Measurements from ENCODE around the gene TNS3.
A peak's percentile ranks its signal among the peaks of the same experiment; 100 is the strongest.
"Not testable (repeated sequence)": the region's sequence is repeated elsewhere in the genome, so short reads cannot be mapped to it uniquely, and the experiment has no call there.

TNS3 gene

GRCh38 chr7:47552621-47553020 is 29.3 kb downstream of the TNS3 start:
- DNase-seq: no peak
- TF ChIP-seq POLR2A (IDR thresholded peaks at IDR 0.05; ENCODE audit: low read length): no peak
- no peak for TF ChIP-seq GATA1 (IDR thresholded peaks at IDR 0.05; ENCODE audit: low read depth, low read length)

GRCh38 chr7:47551668-47552440 is 30.1 kb downstream of the TNS3 start:
- no peak for TF ChIP-seq GATA1 (IDR thresholded peaks at IDR 0.05; ENCODE audit: low read depth, low read length)
- TF ChIP-seq POLR2A (IDR thresholded peaks at IDR 0.05; ENCODE audit: low read length): no peak
- DNase-seq: no peak

- TF ChIP-seq POLR2A (IDR thresholded peaks at IDR 0.05; ENCODE audit: low read length) (no peak), GATA1 (IDR thresholded peaks at IDR 0.05; ENCODE audit: low read depth, low read length) (no peak)
- DNase-seq: no peak
Observed at GRCh38 chr7:47550788-47551470, 31.0 kb downstream of the TNS3 start.

GRCh38 chr7:47549916-47550315 is 32.0 kb downstream of the TNS3 start:
- no peak for TF ChIP-seq POLR2A (IDR thresholded peaks at IDR 0.05; ENCODE audit: low read length)
- TF ChIP-seq GATA1 (IDR thresholded peaks at IDR 0.05; ENCODE audit: low read depth, low read length): no peak
- no peak for DNase-seq

- TF ChIP-seq POLR2A (IDR thresholded peaks at IDR 0.05; ENCODE audit: low read length) (no peak), GATA1 (IDR thresholded peaks at IDR 0.05; ENCODE audit: low read depth, low read length) (no peak)
- no peak for DNase-seq
Observed at GRCh38 chr7:47549397-47549796, 32.5 kb downstream of the TNS3 start.

GRCh38 chr7:47548546-47548945 is 33.4 kb downstream of the TNS3 start:
- TF ChIP-seq POLR2A (IDR thresholded peaks at IDR 0.05; ENCODE audit: low read length): no peak
- no peak for TF ChIP-seq GATA1 (IDR thresholded peaks at IDR 0.05; ENCODE audit: low read depth, low read length)
- no peak for DNase-seq

- TF ChIP-seq GATA1 (IDR thresholded peaks at IDR 0.05; ENCODE audit: low read depth, low read length) (no peak), POLR2A (IDR thresholded peaks at IDR 0.05; ENCODE audit: low read length) (no peak)
- peak in 1 of 2 experiments; percentile 38 for DNase-seq
Observed at GRCh38 chr7:47546733-47547494, 35.0 kb downstream of the TNS3 start.

GRCh38 chr7:47546171-47546570 is 35.7 kb downstream of the TNS3 start:
- TF ChIP-seq GATA1 (IDR thresholded peaks at IDR 0.05; ENCODE audit: low read depth, low read length): no peak
- no peak for TF ChIP-seq POLR2A (IDR thresholded peaks at IDR 0.05; ENCODE audit: low read length)
- DNase-seq: no peak

- no peak for TF ChIP-seq POLR2A (IDR thresholded peaks at IDR 0.05; ENCODE audit: low read length)
- no peak for TF ChIP-seq GATA1 (IDR thresholded peaks at IDR 0.05; ENCODE audit: low read depth, low read length)
- DNase-seq: no peak
Observed at GRCh38 chr7:47544416-47544815, 37.5 kb downstream of the TNS3 start.

GRCh38 chr7:47543714-47544113 is 38.2 kb downstream of the TNS3 start:
- no peak for TF ChIP-seq GATA1 (IDR thresholded peaks at IDR 0.05; ENCODE audit: low read depth, low read length)
- TF ChIP-seq POLR2A (IDR thresholded peaks at IDR 0.05; ENCODE audit: low read length): no peak
- no peak for DNase-seq

- TF ChIP-seq POLR2A (IDR thresholded peaks at IDR 0.05; ENCODE audit: low read length): no peak
- TF ChIP-seq GATA1 (IDR thresholded peaks at IDR 0.05; ENCODE audit: low read depth, low read length): no peak
- DNase-seq: no peak
Observed at GRCh38 chr7:47543056-47543455, 38.9 kb downstream of the TNS3 start.

- DNase-seq: no peak
- TF ChIP-seq POLR2A (IDR thresholded peaks at IDR 0.05; ENCODE audit: low read length): no peak
- no peak for TF ChIP-seq GATA1 (IDR thresholded peaks at IDR 0.05; ENCODE audit: low read depth, low read length)
Observed at GRCh38 chr7:47542051-47542450, 39.9 kb downstream of the TNS3 start.

GRCh38 chr7:47541485-47541884 is 40.4 kb downstream of the TNS3 start:
- not testable (repeated sequence) for DNase-seq
